HuH-7.5 (cell line): ENCODE measurements around the gene PLA2G4D.

Experiments
- DNase-seq: peaks from one replicate; pipeline ENCODE4 v3.0.0; 2011; ENCODE audit warnings: low spot score

The PLA2G4D gene, protein sequence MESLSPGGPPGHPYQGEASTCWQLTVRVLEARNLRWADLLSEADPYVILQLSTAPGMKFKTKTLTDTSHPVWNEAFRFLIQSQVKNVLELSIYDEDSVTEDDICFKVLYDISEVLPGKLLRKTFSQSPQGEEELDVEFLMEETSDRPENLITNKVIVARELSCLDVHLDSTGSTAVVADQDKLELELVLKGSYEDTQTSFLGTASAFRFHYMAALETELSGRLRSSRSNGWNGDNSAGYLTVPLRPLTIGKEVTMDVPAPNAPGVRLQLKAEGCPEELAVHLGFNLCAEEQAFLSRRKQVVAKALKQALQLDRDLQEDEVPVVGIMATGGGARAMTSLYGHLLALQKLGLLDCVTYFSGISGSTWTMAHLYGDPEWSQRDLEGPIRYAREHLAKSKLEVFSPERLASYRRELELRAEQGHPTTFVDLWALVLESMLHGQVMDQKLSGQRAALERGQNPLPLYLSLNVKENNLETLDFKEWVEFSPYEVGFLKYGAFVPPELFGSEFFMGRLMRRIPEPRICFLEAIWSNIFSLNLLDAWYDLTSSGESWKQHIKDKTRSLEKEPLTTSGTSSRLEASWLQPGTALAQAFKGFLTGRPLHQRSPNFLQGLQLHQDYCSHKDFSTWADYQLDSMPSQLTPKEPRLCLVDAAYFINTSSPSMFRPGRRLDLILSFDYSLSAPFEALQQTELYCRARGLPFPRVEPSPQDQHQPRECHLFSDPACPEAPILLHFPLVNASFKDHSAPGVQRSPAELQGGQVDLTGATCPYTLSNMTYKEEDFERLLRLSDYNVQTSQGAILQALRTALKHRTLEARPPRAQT

DNA sequence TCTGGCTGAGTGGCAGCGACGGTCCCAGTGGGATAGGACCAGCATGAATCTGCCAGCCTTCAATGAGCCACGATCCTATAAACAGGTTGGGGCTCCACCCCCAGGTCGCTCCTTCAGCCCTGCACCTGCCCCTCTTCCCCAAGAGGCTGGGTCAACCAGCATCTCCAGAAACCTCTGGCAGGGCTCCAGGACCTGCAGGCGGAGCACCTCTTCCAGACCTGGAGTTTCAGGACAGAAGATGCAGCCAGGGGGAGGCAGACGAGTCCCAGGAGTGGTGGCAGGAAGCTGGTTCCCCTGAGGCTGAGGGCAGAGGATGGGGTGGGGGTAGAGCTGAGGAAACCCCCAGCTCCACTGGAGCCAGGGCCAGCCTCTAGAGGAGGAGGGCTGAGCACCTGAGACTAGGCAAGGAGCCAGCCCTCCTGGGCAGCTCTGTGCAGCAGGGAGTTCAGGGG lies at the start of gene PLA2G4D:
PLA2G4D (minus strand) TSS at position 51 of the 452 bp plus-strand sequence. CDS start 103 bp downstream, outside the sequence.
- no peak for DNase-seq

DNA sequence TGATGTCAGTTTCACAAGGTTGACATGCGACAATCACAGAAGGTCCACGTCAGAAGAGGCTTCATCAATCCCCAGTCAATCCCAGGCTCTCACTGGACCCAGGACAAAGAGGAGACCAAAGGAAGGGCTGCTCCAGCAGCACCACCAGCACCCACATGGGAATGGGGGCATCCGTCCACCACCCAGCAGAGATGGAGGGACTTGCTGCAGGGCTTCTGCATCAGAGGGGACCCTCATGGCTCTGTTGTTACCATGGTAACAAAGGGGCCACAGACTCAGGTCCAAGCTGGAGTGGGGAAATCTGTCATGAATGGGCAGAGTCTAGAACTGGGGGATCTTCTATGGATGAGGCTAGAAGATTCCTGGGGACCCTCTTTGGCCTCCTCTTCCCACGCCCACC lies 49.0 kb upstream of the PLA2G4D start:
- DNase-seq = no peak

DNA sequence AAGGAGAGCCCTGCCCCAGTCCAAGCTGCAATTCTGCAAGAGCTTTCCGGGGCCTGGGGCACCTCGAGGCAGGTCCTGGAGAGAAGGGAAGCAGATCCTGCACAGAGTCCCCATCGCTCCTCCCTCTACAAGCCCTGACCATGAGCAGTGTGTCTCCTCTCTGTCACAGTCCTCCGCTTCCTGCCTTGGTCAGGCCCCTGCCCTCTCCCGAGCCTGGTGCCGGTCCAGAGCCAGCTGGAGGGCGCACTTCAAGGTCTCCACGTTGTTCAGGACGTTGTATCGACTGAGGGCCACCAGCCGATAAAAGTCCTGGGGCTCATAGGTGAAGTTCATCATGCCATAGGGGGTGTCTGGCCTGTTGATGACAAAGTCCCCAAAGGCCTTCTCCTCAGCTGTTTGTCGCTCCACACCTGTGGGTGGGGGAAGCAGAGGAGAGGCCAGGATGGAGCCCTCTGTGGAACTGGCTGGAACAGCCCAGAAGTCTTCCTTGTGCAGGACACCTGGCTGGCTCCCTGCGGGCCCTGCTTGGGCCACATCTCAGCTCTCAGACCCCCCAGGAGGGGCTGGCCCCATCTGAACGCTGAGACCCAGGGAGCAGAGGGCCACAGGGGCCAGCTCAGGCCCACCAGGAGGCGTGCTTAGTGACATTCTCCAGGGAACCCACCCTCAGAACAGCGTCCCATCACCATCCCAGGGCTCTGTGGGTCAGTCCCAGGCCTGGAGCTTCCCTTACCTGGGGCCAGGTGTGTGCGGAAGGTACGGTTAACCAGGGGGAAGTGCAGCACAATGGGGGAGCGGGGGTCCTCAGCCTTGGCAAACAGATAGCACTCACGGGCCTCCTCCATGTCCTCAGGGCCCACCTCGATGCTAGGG lies 47.7 kb upstream of the PLA2G4D start:
- no peak for DNase-seq

DNA sequence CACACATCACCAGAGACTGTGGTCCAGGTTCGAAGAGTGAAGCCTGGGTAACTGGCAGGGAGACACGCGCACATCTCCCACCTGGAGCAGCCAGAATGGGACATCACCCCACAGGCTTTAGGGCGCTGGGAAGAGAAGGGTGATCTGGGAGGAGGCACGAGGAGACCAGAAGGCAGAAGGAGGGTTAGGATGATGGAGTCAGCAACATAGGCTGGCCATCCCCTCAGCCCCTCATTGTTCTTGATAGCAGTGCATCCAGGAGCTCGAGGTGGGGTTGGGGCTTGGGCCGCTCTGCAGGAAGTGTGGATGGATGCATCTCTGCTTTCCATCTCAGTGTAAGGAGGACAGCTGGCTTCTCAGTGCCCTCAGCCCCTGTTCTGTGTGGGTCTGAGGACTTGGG lies 46.9 kb upstream of the PLA2G4D start:
- DNase-seq = no peak

DNA sequence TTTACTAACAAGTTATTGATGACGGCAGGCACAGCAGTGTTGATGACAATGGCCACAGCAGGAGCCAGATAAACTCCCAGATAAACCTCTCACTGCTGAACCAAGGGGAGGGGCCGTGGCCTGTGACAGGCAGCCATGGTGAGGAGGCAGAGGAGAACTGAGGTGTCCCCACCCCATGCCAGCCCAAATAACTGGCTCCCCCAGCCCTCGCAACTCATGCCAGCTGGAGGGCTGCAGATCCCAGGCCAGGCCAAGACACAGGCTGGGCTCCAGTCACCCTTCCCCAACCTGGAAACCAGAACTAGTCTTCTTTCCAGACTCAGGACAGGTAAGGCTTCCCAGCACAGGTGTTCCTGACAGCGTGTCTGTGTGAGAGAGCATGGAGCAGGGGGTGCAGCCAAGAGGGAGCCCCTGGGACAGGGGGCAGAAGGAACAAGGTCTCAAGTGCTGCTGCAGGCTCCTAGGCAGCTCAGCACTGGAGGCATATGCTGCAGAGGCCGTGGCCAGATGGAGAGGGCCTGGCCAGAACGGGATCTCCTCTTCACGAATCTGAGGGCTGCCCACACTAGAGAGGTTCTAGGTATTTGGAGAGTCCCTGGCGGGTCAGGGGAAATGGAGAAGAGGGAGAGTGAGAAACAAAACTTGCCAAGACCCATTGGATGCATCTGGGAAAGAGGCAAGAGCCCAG lies 46.2 kb upstream of the PLA2G4D start:
- no peak for DNase-seq

DNA sequence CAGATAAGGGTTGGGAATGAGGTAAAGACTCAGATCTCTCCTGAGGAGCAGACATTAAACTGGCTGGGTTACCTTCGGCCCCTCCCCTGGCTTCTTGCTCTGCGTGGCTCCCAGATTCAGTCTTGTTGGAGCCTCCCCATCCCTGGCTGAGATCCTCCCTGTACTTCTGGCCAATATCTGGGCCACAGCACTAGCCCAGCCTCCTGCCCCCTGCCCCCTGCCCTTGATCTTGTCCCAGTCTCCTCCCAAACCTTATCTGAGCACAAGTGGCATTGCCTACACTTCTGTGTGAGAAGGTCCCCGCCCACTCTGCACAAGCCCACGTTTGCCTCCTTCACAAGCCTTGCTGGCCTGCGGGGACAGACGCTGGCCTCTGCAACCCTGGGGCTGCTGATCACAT lies 45.2 kb upstream of the PLA2G4D start:
- DNase-seq = no peak

DNA sequence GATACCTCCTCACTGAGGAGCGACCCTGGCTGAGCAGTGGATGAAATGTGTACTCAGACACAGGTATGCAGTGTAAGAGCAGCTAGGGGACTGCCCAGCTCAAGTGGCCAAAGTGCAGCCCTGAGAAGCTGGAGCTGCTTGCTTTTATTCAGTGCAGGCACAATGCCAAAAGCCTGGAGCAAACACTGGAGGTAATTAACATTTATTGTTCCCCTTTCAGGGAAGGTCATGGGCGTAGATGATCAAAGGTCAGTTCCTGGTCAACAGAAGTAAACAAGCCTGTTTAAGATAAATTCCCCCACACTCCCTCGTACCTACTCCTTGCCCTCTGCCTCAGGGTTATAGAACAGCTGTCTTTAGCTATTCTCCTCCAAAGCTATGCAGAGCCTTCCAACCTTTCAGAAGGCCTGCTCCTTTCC lies 44.6 kb upstream of the PLA2G4D start:
- no peak for DNase-seq

DNA sequence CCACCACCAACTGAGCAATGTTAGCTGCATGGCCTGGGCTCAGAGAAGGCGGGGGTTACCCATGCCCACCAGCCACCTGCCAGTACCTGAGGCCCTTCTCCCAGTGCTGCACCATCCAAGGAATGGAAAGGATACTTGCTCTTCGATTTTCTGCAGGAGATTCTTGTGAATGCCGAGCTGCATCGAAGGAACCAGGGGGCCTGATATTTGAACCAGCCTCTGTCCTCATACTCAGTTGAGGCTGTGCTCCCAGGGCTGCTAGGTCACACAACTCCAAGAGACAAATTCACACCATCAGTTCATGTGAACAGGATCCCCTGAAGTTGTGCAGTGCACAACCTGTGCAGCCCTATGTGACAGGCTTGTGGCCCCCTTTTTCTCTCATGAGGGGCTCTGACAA lies 44.0 kb upstream of the PLA2G4D start:
- no peak for DNase-seq

DNA sequence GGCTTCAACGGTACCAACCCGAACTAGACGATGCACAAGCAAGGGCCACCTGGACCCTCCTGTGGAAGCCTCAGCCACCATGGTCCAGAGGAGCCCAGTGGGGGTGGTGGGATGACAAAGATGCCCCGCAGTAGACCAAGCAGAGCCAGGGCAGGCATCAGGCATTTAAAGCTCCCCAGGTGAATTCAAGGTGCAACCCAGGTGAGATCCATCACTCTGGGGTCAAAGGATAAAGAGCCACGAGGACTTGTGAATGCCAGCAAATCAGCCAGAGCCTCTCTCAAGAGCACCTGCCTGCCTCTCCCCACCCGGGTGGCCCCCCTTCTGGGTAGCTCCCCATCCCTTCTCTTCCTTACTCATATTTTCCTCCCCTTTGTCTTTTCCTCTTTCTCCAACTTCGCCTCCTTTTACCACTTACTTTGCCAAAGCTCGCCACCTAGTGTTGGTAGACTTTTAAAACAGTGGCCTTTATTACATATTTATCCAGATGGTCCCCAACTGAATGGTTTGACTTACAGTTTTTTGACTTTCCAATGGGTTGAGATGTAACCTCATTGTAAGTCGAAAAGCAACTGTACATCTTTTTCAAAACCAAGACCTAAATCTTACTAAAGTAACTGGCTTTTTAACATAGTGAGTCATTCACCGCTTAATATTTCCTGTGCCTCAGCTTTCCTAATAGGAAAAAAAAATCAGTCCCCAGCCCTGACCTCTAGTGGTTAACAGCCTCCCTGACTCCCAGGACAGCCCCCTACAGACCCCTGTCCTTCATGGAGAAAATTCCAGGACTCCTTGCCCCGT lies 43.3 kb upstream of the PLA2G4D start:
- DNase-seq = no peak

DNA sequence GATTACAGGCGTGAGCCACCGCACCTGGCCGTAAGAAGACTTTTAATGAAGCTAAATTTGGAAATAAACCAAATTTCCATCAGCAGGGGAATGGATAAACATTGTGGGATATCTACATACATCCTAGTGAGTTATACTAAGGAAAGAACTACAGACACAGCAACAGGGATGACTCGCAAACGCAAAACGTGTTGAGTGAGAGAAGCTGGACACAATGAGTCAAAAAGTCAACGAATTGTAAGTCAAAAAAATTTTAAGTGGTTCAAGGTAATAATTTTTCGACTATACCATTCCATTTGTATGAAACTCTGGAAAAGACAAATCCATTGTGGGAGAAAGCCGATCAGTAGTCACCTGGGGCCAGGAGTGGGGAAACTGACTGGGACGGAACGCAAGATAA lies 42.2 kb upstream of the PLA2G4D start:
- no peak for DNase-seq

DNA sequence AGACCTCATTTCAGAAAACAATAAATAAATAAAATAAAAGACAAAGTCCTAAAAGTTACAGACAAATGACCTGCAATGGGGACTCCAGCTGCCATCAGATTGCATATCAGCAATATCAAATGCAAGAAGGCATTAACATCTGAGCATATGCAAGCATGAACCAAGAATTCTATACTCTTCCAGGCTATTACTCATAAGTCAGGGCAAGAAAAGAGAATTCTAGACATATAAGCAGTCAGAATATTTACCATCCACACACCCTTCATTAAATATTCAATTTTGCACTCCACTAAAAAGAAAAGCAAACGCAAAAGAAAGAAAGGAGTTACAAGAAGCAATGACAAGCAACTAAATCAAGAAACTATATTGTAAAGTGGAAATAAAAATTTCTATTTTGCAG lies 41.0 kb upstream of the PLA2G4D start:
- DNase-seq = no peak

DNA sequence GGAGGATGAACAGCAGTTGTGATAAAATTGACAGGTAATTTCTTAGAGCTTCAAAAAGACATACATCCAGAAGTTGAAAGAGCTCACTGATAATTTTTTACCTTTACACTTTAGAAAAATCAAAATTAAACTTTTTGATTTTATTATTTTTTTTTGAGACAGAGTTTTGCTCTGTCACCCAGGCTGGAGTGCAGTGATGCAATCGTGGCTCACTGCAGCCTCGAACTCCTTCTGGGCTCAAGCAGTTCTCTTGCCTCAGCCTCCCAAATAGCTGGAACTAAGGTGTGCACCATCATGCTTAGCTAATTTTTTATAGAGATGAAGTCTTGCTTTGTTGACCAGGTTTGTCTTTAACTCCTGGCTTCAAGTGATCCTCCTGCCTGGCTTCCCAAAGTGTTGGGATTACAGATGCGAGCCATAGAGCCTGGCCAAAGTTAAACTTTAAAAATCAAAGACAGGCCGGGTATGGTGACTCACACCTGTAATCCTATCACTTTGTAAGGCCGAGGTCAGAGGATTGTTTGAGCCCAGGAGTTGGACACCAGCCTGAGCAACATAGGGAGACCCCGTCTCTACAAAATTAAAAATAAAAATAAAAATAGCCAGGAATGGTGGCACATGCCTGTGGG lies 40.4 kb upstream of the PLA2G4D start:
- no peak for DNase-seq

DNA sequence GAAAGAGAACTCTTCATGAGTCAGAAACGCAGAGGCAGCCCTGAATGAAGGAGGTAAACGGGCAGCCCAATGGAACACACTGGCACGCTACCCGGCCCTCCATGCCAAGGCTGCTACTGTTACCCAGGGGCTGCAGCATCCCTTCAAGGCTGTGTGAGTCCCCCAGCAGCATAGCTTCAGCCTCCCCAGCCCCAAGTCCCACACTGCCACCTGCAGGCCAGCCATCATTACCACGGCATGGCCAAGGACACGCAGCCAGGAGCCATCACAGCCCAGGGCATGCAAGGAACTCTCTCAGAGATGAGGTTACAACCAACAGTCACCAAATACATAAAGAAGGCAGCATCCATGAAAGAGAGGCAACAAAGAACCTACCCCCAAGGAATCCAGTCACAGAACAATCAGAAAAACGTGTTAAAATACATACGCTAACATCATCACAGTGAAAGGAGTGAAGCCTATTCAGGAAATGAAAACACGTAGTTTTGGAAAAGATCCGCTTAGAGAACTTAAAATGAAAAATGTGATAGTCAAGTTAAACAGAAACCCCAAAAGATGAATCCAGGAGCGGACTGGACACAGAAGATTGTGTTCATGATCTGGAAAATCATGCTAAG lies 39.6 kb upstream of the PLA2G4D start:
- no peak for DNase-seq

DNA sequence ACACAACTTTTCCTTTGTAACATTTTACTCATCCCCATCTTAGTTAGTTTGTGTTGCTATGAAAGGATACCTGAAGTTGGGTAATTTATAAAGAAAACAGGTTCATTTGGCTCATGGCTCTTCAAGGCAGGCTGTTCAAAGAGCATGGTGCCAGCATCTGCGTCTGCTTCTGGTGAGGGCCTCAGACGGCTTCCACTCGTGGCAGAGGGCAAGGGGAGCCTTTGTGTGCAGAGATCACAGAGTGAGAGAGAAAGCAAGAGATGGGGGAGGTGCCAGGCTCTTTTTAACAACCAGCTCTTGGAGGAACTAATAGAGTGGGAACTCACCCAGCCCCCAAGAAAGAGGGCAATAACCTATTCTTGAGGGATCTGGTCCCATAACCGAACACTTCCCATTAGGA lies 39.0 kb upstream of the PLA2G4D start:
- DNase-seq = no peak

DNA sequence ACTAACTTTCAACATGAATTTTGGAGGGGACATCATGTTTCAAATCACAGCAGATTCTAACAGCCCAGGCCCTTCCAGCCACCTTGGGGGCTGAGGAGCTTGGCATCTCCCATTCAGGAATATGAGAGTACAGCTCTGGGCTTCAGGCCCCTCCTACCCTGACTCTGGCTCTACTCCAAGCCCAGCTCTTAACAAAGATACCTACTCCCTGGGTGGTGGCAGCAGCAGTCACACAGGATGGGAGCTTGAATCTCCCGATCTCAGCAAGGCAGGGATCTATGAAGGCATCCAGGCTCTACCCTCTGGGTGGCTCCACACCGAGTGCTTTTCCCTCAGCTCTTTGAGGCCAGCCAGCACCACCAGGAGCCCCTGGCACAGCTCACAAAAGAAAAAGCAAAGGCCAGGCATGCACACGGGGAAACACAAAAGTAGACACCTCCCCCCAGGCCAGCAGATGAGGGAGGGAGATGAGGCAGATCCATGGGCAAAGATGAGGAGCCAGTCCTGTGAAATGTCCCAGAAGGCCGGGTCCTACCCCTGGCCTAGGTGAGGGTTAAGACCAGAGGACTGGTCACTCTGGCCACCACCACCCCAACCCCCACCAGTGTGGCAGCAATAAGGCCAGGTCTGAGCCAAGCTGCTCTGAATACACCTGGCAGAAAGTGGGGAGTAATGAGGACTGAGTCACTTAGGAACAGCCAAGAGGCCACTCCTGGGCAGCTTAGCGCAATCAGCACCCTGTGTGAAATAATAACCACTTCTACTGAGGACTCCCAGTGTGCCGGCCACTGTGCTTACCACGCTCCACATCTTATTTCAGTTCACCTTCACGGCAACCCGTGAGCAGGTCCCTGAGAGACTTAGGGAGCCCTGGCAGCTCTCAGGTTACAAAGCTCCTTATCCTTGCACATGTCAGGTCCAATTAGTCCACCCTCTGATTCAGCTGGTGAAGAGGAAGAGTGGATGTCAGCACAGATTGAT lies 37.8 kb upstream of the PLA2G4D start:
- no peak for DNase-seq

DNA sequence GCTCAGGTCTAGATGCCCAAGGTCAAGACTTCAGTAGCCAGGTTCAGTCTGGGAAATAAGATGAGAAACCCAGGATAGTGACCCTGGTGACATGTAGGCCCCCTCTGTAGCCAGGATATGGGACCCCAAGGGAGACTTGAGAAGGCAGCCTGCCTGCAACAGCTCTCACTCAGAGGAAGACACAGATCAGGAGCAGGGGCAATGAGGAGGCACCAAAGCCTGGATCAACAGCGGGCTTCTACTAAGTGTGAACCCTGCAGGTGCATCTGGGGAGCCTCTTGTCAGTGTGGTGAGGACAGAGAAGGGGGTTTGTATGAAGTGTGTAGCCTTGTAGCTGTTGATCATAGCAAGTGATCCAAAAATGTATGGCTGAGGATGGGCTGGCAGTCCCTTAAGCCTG lies 36.6 kb upstream of the PLA2G4D start:
- no peak for DNase-seq

DNA sequence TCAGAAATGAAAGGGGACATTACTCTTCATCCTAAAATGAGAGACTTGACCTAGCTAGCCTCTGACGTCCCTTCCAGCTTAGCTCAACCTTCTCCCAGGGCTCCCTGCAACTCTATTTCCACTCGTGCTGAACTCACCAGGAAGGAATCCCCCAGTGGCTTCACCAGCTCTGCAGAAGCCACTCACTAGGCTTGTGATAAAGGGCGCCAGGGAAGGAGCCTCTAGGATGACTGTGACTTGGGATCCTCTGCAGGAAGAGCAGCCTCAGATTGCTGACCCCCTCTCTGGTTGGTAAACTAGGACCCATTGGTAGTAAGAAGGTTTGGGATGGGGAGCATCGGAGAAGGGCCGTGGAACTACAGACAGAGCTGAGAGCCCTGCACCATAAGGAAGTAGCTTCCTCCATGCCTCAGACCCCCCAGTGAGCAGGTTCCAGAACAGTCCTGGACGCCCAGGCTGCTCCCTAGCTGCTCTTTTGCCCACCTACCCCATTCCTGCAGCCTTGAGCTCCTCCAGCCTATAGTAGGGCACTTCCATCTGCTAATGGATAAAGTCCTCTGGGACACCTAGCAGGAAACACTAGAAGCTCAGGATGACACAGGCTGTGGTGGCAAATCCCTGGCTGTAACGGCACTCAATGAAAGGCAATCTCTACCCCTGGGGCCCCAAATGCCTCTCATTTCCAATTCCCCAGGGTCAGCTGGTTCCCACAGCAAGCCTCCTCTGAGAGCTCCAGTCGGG lies 36.1 kb upstream of the PLA2G4D start:
- no peak for DNase-seq

DNA sequence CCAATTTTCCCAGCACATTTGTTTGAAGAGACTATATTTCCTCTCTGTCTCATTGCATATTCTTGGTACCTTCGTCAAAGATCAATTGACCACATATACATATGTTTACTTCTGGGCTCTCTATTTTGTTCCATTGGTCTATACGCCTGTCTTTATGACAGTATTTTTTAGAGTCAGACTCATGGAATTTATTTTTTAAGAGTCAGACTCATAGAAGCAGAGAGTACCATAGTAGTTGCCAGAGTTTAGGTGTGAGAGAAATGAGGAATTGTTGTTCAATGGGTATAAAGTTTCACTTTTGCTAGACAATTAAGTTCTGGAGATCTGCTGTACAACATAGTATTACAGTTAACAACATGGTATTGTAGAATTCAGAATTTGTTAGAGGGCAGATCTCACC lies 35.0 kb upstream of the PLA2G4D start:
- no peak for DNase-seq
